SK-N-SH treated with all-trans-retinoic acid at 6 μM for 48 hours (cell line): Measurements from ENCODE around the gene UBE2L3.

Source experiments
- ATAC-seq: fragments of 200-7000 bp; cut with Tn5 transposase; 3 replicates; pipeline ENCODE4 v1.9.1; 2020; ENCODE audit warnings: mild to moderate bottlenecking, moderate library complexity
- ARNTL ChIP-seq: fragments of 450-650 bp; formaldehyde crosslinking; IDR thresholded peaks from 2 replicates; pipeline ENCODE4 v1.5.0; 2020; ENCODE audit warnings: low read depth, mild to moderate bottlenecking, moderate library complexity, borderline replicate concordance
- BACH2 ChIP-seq: fragments of 250-450 bp; sonication (Bioruptor Pico); IDR thresholded peaks from 2 replicates; pipeline ENCODE4 v1.9.0; 2021; ENCODE audit warnings: mild to moderate bottlenecking, borderline replicate concordance
- CSDC2 ChIP-seq: fragments of 250-450 bp; sonication (Bioruptor Pico); IDR thresholded peaks from 2 replicates; pipeline ENCODE4 v1.5.0; 2020; ENCODE audit warnings: mild to moderate bottlenecking, moderate library complexity
- ESRRG ChIP-seq: fragments of 250-450 bp; sonication (Bioruptor Pico); IDR thresholded peaks from 2 replicates; pipeline ENCODE4 v1.6.1; 2021; ENCODE audit warnings: mild to moderate bottlenecking
- GLIS3 ChIP-seq: fragments of 250-450 bp; sonication (Bioruptor Pico); IDR thresholded peaks from 2 replicates; pipeline ENCODE4 v1.5.0; 2020; ENCODE audit warnings: mild to moderate bottlenecking, moderate library complexity
- ISL1 ChIP-seq: fragments of 250-450 bp; sonication (Bioruptor Pico); IDR thresholded peaks from 2 replicates; pipeline ENCODE4 v2.1.2; 2022; ENCODE audit warnings: mild to moderate bottlenecking, moderate library complexity
- OSR1 ChIP-seq: fragments of 250-450 bp; sonication (Bioruptor Pico); IDR thresholded peaks from 2 replicates; pipeline ENCODE4 v1.8.0; 2022; ENCODE audit warnings: moderate library complexity, mild to moderate bottlenecking, inconsistent platforms
- PPARA ChIP-seq: fragments of 250-450 bp; sonication (Bioruptor Pico); IDR thresholded peaks from 2 replicates; pipeline ENCODE4 v1.5.0; 2020; ENCODE audit warnings: mild to moderate bottlenecking, borderline replicate concordance
- RARB ChIP-seq: fragments of 250-450 bp; sonication (Bioruptor Pico); IDR thresholded peaks from 2 replicates; pipeline ENCODE4 v1.8.0; 2021; ENCODE audit warnings: mild to moderate bottlenecking, moderate library complexity
- SNAI2 ChIP-seq: fragments of 250-450 bp; sonication (Bioruptor Pico); IDR thresholded peaks from 2 replicates; pipeline ENCODE4 v1.5.0; 2020; ENCODE audit warnings: mild to moderate bottlenecking, moderate library complexity
- TOX ChIP-seq: fragments of 250-450 bp; sonication (Bioruptor Pico); IDR thresholded peaks from 2 replicates; pipeline ENCODE4 v1.8.0; 2021; ENCODE audit warnings: mild to moderate bottlenecking, moderate library complexity, borderline replicate concordance
- ZC3H10 ChIP-seq: fragments of 250-450 bp; sonication (Bioruptor Pico); IDR thresholded peaks from 2 replicates; pipeline ENCODE4 v1.5.1; 2021; ENCODE audit warnings: mild to moderate bottlenecking, moderate library complexity
- ZFP3 ChIP-seq: fragments of 250-450 bp; sonication (Bioruptor Pico); IDR thresholded peaks from 2 replicates; pipeline ENCODE4 v1.5.0; 2020; ENCODE audit warnings: mild to moderate bottlenecking, moderate library complexity
- ZFP30 ChIP-seq: fragments of 450-650 bp; formaldehyde crosslinking; IDR thresholded peaks from 2 replicates; pipeline ENCODE4 v1.5.0; 2022; ENCODE audit warnings: mild to moderate bottlenecking, moderate library complexity
- ZNF70 ChIP-seq: fragments of 450-650 bp; formaldehyde crosslinking; IDR thresholded peaks from 2 replicates; pipeline ENCODE4 v1.5.0; 2020; ENCODE audit warnings: mild to moderate bottlenecking, moderate library complexity
- ZNF8 ChIP-seq: fragments of 450-650 bp; formaldehyde crosslinking; IDR thresholded peaks from 2 replicates; pipeline ENCODE4 v1.5.0; 2020; ENCODE audit warnings: mild to moderate bottlenecking, moderate library complexity
- TF ChIP-seq, protein P1 (sequence below): fragments of 250-450 bp; sonication (Bioruptor Pico); IDR thresholded peaks from 2 replicates; pipeline ENCODE4 v1.5.1; 2020; ENCODE audit warnings: low read depth, mild to moderate bottlenecking, moderate library complexity
- TF ChIP-seq, protein P2 (sequence below): fragments of 250-450 bp; sonication (Bioruptor Pico); IDR thresholded peaks from 2 replicates; pipeline ENCODE4 v1.8.0; 2021; ENCODE audit warnings: low read depth, mild to moderate bottlenecking, moderate library complexity, borderline replicate concordance
- TF ChIP-seq, protein P3 (sequence below): fragments of 250-450 bp; sonication (Bioruptor Pico); IDR thresholded peaks from 2 replicates; pipeline ENCODE4 v1.5.1; 2021; ENCODE audit warnings: mild to moderate bottlenecking, moderate library complexity
- TF ChIP-seq, protein P4 (sequence below): fragments of 250-450 bp; sonication (Bioruptor Pico); IDR thresholded peaks from 2 replicates; pipeline ENCODE4 v1.5.0; 2020; ENCODE audit warnings: mild to moderate bottlenecking, moderate library complexity
- TF ChIP-seq, protein P5 (sequence below): fragments of 250-450 bp; sonication (Bioruptor Pico); IDR thresholded peaks from 2 replicates; pipeline ENCODE4 v1.8.0; 2020; ENCODE audit warnings: mild to moderate bottlenecking, moderate library complexity, borderline replicate concordance

Gene UBE2L3

GRCh38 chr22:21592422-21592821 is 24.9 kb downstream of the UBE2L3 start:
- ATAC-seq: no peak
- TF ChIP-seq BACH2 (CRISPR knock-in tag) (no peak), GLIS3 (CRISPR knock-in tag) (no peak), SNAI2 (CRISPR knock-in tag) (no peak), ZC3H10 (CRISPR knock-in tag) (no peak), PPARA (CRISPR knock-in tag) (no peak), ESRRG (CRISPR knock-in tag) (no peak), ZFP3 (no peak), ZFP30 (CRISPR knock-in tag) (no peak), OSR1 (no peak)
- TF ChIP-seq, protein P1, sequence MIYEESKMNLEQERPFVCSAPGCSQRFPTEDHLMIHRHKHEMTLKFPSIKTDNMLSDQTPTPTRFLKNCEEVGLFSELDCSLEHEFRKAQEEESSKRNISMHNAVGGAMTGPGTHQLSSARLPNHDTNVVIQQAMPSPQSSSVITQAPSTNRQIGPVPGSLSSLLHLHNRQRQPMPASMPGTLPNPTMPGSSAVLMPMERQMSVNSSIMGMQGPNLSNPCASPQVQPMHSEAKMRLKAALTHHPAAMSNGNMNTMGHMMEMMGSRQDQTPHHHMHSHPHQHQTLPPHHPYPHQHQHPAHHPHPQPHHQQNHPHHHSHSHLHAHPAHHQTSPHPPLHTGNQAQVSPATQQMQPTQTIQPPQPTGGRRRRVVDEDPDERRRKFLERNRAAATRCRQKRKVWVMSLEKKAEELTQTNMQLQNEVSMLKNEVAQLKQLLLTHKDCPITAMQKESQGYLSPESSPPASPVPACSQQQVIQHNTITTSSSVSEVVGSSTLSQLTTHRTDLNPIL (CRISPR knock-in tag): no peak
- TF ChIP-seq, protein P2, sequence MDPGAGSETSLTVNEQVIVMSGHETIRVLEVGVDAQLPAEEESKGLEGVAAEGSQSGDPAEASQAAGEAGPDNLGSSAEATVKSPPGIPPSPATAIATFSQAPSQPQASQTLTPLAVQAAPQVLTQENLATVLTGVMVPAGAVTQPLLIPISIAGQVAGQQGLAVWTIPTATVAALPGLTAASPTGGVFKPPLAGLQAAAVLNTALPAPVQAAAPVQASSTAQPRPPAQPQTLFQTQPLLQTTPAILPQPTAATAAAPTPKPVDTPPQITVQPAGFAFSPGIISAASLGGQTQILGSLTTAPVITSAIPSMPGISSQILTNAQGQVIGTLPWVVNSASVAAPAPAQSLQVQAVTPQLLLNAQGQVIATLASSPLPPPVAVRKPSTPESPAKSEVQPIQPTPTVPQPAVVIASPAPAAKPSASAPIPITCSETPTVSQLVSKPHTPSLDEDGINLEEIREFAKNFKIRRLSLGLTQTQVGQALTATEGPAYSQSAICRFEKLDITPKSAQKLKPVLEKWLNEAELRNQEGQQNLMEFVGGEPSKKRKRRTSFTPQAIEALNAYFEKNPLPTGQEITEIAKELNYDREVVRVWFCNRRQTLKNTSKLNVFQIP (CRISPR knock-in tag): no peak
- TF ChIP-seq, protein P3, sequence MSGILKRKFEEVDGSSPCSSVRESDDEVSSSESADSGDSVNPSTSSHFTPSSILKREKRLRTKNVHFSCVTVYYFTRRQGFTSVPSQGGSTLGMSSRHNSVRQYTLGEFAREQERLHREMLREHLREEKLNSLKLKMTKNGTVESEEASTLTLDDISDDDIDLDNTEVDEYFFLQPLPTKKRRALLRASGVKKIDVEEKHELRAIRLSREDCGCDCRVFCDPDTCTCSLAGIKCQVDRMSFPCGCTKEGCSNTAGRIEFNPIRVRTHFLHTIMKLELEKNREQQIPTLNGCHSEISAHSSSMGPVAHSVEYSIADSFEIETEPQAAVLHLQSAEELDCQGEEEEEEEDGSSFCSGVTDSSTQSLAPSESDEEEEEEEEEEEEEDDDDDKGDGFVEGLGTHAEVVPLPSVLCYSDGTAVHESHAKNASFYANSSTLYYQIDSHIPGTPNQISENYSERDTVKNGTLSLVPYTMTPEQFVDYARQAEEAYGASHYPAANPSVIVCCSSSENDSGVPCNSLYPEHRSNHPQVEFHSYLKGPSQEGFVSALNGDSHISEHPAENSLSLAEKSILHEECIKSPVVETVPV (CRISPR knock-in tag): no peak
- TF ChIP-seq, all 23 proteins: peak for 0

DNA sequence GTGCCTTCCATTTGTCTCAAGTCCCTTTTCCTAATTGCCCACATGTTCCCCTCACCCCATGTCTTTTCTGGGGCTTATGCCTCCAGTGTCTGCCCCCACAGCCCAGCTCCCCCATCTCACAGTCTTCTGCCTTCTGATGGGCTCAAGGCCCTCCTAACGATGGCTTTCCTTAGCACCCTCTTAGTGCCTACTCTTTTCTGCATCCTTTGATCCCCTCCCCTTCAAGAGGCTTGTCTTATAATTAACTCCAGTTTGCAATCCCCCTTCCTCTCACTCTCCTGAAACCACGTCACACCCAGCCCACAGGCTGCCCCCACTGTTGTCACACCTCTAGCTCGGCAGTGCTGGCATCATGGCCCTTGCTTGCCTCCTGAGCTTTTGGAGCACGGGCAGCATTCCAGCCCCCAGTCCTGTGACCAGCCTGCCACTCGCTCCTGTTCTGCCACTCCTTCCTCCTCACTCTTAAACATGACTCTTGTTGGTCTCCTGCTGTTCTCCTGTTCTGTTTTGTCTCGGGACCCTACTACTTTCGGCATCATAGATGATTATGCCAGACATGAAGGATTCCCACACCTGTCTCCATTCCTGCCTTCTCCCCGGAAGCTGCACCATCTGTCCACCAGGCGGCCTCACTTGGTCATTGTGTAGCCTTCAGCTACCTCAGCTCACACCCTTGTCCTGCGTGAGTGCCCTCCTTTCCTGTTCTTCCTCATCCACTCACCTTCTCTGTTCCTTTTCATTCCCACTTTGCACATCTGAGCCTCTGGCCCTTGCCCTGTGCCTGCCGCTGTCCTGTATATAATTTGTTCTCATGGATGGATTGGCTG is 26.1 kb downstream of the UBE2L3 start:
- TF ChIP-seq ESRRG (CRISPR knock-in tag): no peak
- TF ChIP-seq CSDC2: no peak
- no peak for TF ChIP-seq ZNF8 (CRISPR knock-in tag)
- TF ChIP-seq, protein P4, sequence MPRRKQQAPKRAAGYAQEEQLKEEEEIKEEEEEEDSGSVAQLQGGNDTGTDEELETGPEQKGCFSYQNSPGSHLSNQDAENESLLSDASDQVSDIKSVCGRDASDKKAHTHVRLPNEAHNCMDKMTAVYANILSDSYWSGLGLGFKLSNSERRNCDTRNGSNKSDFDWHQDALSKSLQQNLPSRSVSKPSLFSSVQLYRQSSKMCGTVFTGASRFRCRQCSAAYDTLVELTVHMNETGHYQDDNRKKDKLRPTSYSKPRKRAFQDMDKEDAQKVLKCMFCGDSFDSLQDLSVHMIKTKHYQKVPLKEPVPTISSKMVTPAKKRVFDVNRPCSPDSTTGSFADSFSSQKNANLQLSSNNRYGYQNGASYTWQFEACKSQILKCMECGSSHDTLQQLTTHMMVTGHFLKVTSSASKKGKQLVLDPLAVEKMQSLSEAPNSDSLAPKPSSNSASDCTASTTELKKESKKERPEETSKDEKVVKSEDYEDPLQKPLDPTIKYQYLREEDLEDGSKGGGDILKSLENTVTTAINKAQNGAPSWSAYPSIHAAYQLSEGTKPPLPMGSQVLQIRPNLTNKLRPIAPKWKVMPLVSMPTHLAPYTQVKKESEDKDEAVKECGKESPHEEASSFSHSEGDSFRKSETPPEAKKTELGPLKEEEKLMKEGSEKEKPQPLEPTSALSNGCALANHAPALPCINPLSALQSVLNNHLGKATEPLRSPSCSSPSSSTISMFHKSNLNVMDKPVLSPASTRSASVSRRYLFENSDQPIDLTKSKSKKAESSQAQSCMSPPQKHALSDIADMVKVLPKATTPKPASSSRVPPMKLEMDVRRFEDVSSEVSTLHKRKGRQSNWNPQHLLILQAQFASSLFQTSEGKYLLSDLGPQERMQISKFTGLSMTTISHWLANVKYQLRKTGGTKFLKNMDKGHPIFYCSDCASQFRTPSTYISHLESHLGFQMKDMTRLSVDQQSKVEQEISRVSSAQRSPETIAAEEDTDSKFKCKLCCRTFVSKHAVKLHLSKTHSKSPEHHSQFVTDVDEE (CRISPR knock-in tag): no peak
- ATAC-seq: peak; percentile 69

DNA sequence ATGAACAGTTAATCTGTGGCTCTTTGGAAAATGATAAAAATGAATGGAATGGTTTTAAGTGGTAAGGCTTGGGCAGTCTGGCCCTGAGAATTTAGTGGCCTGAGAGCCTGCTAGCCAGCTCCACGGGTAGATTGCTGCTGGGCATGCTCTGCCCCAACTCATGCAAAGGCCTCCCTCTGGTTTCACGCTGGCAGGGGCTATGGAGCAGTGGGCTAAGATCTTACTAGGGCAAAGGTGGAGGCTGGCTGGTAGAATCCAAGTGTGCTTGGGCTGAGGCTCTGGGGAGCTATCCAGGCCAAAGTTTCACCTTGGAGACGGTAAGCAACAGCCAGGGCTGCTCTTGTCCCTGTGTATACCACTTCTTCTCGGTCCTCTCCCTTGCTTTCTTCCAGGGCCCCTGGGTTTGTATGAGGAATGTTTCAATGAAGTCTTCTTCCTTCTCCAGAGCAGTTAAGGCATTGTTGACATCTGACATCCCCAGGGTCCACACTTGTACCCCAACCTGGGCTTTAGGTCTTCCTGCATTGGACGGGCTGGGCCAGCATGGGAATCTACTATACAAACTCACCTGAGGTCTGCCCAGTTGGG is 27.4 kb downstream of the UBE2L3 start:
- no peak for ATAC-seq
- TF ChIP-seq SNAI2 (CRISPR knock-in tag) (no peak), GLIS3 (CRISPR knock-in tag) (no peak), ZNF70 (CRISPR knock-in tag) (no peak), ISL1 (no peak), CSDC2 (no peak), TOX (CRISPR knock-in tag) (no peak), RARB (CRISPR knock-in tag) (no peak), ARNTL (CRISPR knock-in tag) (no peak), PPARA (CRISPR knock-in tag) (no peak), ZFP3 (no peak), BACH2 (CRISPR knock-in tag) (no peak)
- TF ChIP-seq, protein P4 (CRISPR knock-in tag): no peak
- TF ChIP-seq, protein P5, sequence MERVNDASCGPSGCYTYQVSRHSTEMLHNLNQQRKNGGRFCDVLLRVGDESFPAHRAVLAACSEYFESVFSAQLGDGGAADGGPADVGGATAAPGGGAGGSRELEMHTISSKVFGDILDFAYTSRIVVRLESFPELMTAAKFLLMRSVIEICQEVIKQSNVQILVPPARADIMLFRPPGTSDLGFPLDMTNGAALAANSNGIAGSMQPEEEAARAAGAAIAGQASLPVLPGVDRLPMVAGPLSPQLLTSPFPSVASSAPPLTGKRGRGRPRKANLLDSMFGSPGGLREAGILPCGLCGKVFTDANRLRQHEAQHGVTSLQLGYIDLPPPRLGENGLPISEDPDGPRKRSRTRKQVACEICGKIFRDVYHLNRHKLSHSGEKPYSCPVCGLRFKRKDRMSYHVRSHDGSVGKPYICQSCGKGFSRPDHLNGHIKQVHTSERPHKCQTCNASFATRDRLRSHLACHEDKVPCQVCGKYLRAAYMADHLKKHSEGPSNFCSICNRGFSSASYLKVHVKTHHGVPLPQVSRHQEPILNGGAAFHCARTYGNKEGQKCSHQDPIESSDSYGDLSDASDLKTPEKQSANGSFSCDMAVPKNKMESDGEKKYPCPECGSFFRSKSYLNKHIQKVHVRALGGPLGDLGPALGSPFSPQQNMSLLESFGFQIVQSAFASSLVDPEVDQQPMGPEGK: no peak
- TF ChIP-seq, protein P1 (CRISPR knock-in tag): no peak
